ENCODE measurements around the gene IPO13. TPM values are rescaled to one million over a fixed set of nuclear protein-coding genes. Genes with fewer than 3 reads are reported as not detected.

Gene IPO13
- total RNA-seq, 1 donor from 2014 or later, result 8.5 TPM

DNA sequence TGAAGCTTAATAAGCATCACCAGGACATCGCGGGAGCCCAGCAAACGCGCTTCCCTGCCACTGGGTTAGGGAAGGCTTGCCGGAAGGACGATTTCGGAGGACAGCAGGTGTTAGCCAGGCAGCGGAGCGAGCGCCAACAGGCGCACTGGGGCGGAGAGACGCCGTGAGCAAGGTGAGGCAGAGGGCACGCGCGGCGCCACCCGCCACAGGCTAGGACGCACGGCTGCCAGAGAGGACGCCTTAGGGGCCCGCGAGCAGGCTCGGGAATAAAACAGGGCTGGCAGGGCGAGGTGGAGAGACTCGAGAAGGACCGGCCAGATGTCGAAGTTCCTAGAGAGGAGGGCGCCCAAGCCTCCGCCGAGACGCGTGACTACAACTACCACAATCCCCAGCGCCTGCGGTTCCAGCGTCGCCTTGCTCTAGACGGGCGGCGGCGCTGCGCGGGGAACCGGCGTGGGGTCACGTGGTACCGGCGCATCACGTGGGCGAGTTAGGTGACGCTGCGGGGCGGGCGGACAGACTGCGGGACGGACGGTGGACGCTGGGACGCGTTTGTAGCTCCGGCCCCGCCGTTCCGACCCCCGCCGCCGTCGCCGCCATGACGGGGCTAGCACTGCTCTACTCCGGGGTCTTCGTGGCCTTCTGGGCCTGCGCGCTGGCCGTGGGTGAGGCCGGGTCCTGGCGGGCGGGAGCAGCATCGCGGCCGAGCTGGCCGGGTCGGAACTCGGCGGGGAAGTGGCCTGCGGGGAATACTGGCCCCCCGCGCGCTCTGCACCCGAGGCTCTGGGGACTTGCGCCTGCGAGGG is 27.9 kb downstream of the IPO13 start, which contains the start of gene ATP6V0B:
Gene ATP6V0B, plus strand, starts transcription at position 518 of the 806 bp plus-strand sequence. Its CDS starts 81 bp downstream, at position 599.
- DNase-seq (ENCODE audit: low read depth in 2 of 2), result peak; percentile 95

- peak; percentile 39 to 54 for DNase-seq (ENCODE audit: low read depth in 2 of 2)
These were observed 28.7 kb downstream of the IPO13 start for GRCh38 chr1:43975249-43975961.

DNA sequence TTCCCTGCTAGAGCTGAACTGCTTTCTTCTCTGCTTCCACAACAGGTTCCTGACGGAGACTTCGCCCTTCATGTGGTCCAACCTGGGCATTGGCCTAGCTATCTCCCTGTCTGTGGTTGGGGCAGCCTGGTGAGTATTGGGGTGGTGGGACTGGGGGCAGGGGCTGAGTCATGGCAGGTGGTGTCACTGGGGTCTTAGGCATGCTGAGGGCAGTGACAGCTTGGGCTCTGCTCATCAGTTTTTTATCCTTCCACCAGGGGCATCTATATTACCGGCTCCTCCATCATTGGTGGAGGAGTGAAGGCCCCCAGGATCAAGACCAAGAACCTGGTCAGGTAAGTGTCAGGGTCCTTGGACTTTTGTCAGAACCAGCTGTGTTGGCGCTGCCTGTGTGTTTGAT is 29.3 kb downstream of the IPO13 start:
- no peak for DNase-seq (ENCODE audit: low read depth in 2 of 2)

DNA sequence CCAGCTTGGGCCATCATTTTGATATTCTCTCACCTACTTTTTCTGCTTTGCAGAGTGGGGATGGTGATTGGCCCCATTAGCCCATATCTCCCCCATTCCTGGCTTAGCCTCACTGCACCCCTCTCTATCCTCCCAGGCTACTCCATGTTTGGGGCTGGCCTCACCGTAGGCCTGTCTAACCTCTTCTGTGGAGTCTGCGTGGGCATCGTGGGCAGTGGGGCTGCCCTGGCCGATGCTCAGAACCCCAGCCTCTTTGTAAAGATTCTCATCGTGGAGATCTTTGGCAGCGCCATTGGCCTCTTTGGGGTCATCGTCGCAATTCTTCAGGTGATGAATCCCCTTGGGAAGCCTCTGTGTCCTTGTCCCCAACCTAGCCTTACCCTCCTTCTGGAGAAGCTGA is 30.1 kb downstream of the IPO13 start:
- DNase-seq (ENCODE audit: low read depth in 2 of 2), result no peak

GRCh38 chr1:43977376-43978263 is 30.9 kb downstream of the IPO13 start:
- no peak for DNase-seq (ENCODE audit: low read depth in 2 of 2)

- no peak for DNase-seq (ENCODE audit: low read depth in 2 of 2)
These were observed 31.5 kb downstream of the IPO13 start for GRCh38 chr1:43978264-43978550.

GRCh38 chr1:43978551-43979260 is 32.0 kb downstream of the IPO13 start, which contains the start of gene B4GALT2:
B4GALT2 (plus strand) TSS chr1:43979210; CDS start chr1:43981161, 1,951 bp downstream.
- DNase-seq (ENCODE audit: low read depth in 2 of 2), result peak; percentile 47 to 48

GRCh38 chr1:43979261-43979527 is 32.4 kb downstream of the IPO13 start:
- DNase-seq (ENCODE audit: low read depth in 2 of 2), result no peak

- peak; percentile 37 to 40 for DNase-seq (ENCODE audit: low read depth in 2 of 2)
These were observed 32.9 kb downstream of the IPO13 start for GRCh38 chr1:43979528-43980254.

GRCh38 chr1:43980255-43981134 is 33.7 kb downstream of the IPO13 start:
- DNase-seq (ENCODE audit: low read depth in 2 of 2), result no peak

GRCh38 chr1:43981135-43981491 is 34.4 kb downstream of the IPO13 start:
- DNase-seq (ENCODE audit: low read depth in 2 of 2), result no peak

DNA sequence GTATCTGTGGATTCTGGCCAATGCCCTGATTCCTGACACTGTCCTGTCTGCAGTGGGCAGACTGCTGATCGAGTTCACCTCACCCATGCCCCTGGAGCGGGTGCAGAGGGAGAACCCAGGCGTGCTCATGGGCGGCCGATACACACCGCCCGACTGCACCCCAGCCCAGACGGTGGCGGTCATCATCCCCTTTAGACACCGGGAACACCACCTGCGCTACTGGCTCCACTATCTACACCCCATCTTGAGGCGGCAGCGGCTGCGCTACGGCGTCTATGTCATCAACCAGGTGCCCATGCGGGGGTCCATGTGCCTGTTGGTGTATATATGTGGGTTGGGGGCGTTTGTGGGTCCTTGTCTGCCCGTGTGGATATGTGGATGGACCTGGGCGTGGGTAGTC is 34.9 kb downstream of the IPO13 start:
- no peak for DNase-seq (ENCODE audit: low read depth in 2 of 2)

DNA sequence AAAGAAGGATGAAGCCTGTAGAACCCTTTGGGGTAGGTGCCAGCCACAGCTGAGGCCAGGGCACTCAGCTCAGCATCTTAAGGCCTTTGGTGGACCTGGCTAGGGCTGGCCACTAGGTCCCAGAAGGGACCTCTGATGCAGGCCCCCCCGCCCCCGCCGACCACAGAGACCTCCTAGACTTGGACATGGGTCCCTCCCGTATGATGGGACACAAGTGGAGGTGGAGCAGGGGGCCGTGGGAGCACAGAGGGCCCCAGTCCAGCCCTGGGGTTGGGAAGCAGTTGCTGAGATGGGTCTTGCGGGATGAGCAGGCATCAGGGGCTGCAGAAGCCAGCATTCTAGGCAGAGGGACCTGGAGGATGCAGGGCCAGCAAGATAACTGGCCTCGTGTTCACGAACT is 35.5 kb downstream of the IPO13 start:
- no peak for DNase-seq (ENCODE audit: low read depth in 2 of 2)

GRCh38 chr1:43982808-43983207 is 36.1 kb downstream of the IPO13 start:
- DNase-seq (ENCODE audit: low read depth in 2 of 2), result no peak

- no peak for DNase-seq (ENCODE audit: low read depth in 2 of 2)
These were observed 36.6 kb downstream of the IPO13 start for GRCh38 chr1:43983253-43983899.

DNA sequence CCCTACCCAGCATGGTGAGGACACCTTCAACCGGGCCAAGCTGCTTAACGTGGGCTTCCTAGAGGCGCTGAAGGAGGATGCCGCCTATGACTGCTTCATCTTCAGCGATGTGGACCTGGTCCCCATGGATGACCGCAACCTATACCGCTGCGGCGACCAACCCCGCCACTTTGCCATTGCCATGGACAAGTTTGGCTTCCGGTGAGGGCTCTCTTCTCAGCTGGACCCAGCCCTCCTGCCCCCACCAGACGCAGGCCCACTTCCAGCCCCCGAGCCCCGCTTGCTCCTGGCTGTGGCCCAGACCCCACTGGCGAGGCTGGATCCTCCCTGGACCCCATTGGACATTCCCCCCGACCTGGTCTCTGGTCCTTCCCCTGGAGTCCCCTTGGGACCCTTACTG is 38.1 kb downstream of the IPO13 start:
- no peak for DNase-seq (ENCODE audit: low read depth in 2 of 2)

DNA sequence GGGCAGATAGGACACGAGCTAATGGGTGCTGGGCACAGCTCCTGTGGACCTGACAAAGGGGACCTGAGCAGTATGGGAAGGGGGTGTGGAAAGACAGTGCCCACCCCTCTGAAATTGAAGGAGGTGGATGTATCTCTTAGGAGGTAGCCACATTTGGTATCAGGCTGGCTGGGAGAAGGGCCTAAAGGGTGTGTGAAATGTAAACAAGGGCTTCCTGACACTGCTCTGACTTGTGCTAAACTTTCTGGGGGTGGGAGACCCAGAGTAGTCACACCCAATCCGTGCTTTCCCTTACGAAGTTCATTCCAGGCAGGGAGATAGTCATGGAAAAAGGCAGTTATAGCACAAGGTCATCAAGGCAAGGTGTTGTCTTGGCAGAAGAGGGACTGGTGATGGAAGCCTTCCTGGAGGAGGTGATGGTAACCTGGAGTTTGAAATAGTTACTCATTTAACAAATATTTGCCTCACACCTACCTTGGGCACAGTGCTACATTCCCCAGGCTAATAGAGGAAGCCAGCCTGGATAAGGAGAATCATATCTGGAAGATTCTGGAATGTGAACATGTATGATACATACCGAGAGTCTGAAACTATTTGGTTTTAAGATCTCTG is 39.3 kb downstream of the IPO13 start:
- DNase-seq (ENCODE audit: low read depth in 2 of 2), result no peak

DNA sequence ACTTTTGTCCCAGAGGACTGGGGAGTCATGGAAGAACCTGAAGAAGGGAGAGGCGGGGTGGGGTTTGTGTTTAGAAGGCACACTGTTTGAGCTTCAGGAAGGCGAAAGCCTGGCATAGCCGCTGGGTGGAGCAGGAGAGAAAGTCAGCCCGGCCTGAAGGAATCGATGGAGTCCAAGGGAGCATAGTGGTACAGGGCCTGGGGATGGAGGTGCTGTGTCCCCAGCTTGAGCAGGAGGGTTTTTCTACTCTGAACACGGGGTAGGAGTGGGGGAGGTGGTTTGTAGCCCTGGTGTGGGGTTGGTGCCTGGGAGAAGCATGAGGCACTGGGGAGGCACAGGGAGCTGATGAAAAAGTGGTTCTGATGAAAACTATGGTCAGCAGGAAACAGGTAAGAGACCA is 40.0 kb downstream of the IPO13 start:
- DNase-seq (ENCODE audit: low read depth in 2 of 2), result no peak
